K562 (cell line): Measurements from ENCODE around the gene CDC14A. TPM values are rescaled to one million over a fixed set of nuclear protein-coding genes. Genes with fewer than 3 reads are reported as not detected.
A peak's percentile ranks its signal among the peaks of the same experiment; 100 is the strongest.

ENCODE experiments used
- ATAC-seq: fragments of 200-7000 bp; cut with Tn5 transposase; 3 replicates; pipeline ENCODE4 v1.9.1; 2020; ENCODE audit warnings: moderate library complexity
- BruUV-seq: library from RNA; stranded (reverse); fragments of 400-500 nt; replicated peaks from 2 replicates; lab custom pipeline; 2021; lab: Mats Ljungman, UMichigan
- CTCF ChIA-PET: fragments of 300-600 bp; formaldehyde crosslinking; extraction: SDS; loops from one replicate; lab custom pipeline; 2021; ENCODE audit warnings: low intra/inter-chr PET ratio; lab: Yijun Ruan, JAX
- POLR2A ChIA-PET: fragments of 300-600, 350-650 bp; sonication (Branson Sonifier 250); formaldehyde crosslinking; extraction: SDS; loops from one replicate; lab custom pipeline; 2021; ENCODE audit warnings: antibody characterized with exemption, inconsistent platforms; lab: Yijun Ruan, JAX
- DNase-seq, 4 experiments: peaks; one replicate each; pipeline versions ENCODE4 v3.0.0 to v3.0.0-alpha.2; 2011 to 2018; ENCODE audit warnings: low spot score in 3 of 4, mixed read lengths in 3 of 4; ENCODE audit errors: extremely low read depth in 1 of 4
- FAIRE-seq: peaks from 2 replicates; lab custom pipeline; 2011; peaks lifted over from hg19 to GRCh38; lab: Jason Lieb, UNC
- H2AFZ ChIP-seq: 2 replicates; pipeline ENCODE4 v1.6.0; 2011; ENCODE audit warnings: low read depth, low read length, control low read depth, inconsistent platforms
- H3K27ac ChIP-seq: fragments of 200-600 bp; 3 replicates; pipeline ENCODE4 v1.8.0; 2011; ENCODE audit warnings: low read depth, mild to moderate bottlenecking, control low read depth, inconsistent platforms, low read length, moderate library complexity, mixed read lengths; ENCODE audit errors: extremely low read depth
- H3K27me3 ChIP-seq, 2 experiments: fragments of 300-600 bp in 1 of 2; 2 replicates in 1 of 2; 3 replicates in 1 of 2; pipeline versions ENCODE4 v1.6.0 to v1.8.0; 2011; ENCODE audit warnings: inconsistent platforms in 2 of 2, low read length in 2 of 2, mild to moderate bottlenecking in 1 of 2, mixed read lengths in 1 of 2, moderate library complexity in 1 of 2; ENCODE audit not compliant: control insufficient read depth in 2 of 2, insufficient read depth in 2 of 2
- H3K36me3 ChIP-seq: fragments of 300-600 bp; 3 replicates; pipeline ENCODE4 v1.8.0; 2011; ENCODE audit warnings: mild to moderate bottlenecking, low read length, inconsistent platforms; ENCODE audit not compliant: control insufficient read depth, insufficient read depth
- H3K4me1 ChIP-seq, 2 experiments: fragments of 200-600 bp in 1 of 2; replicated peaks in 1 of 2; 2 replicates in 1 of 2; 3 replicates in 1 of 2; pipeline versions ENCODE4 v1.5.1 to v1.8.0; 2011; ENCODE audit warnings: inconsistent platforms in 2 of 2, low read length in 2 of 2, mild to moderate bottlenecking in 1 of 2, mixed read lengths in 1 of 2, moderate library complexity in 1 of 2; ENCODE audit not compliant: control insufficient read depth in 2 of 2, insufficient read depth in 2 of 2
- H3K4me2 ChIP-seq: 2 replicates; pipeline ENCODE4 v1.6.1; 2011; ENCODE audit warnings: low read length, control low read depth, inconsistent platforms, mixed read lengths; ENCODE audit not compliant: insufficient read depth
- H3K4me3 ChIP-seq: fragments of 200-600 bp; sonication (generic), shearing (Covaris generic); 2 replicates; pipeline ENCODE4 v1.5.1; 2016; ENCODE audit warnings: control low read depth, inconsistent platforms
- H3K79me2 ChIP-seq: fragments of 200-600 bp; 3 replicates; pipeline ENCODE4 v1.8.0; 2011; ENCODE audit warnings: low read length, inconsistent platforms; ENCODE audit not compliant: control insufficient read depth, insufficient read depth
- H3K9ac ChIP-seq, 2 experiments: 2 replicates each; pipeline versions ENCODE4 v1.6.0 to v1.6.1; 2011; ENCODE audit warnings: low read depth in 2 of 2, low read length in 2 of 2, control low read depth in 1 of 2, inconsistent platforms in 1 of 2, mild to moderate bottlenecking in 1 of 2, mixed read lengths in 1 of 2; ENCODE audit not compliant: insufficient read depth in 1 of 2
- H3K9me1 ChIP-seq: one replicate; pipeline ENCODE4 v1.6.0; 2011; ENCODE audit warnings: inconsistent platforms, mild to moderate bottlenecking, low read length, moderate library complexity; ENCODE audit not compliant: control insufficient read depth, insufficient read depth
- H3K9me3 ChIP-seq: replicated peaks from 2 replicates; pipeline ENCODE4 v1.5.1; 2011; ENCODE audit warnings: low read depth, low read length, inconsistent platforms; ENCODE audit not compliant: control insufficient read depth, insufficient read depth
- H4K20me1 ChIP-seq: replicated peaks from 2 replicates; pipeline ENCODE4 v1.6.1; 2011; ENCODE audit warnings: low read length, inconsistent platforms, mixed read lengths; ENCODE audit not compliant: control insufficient read depth, insufficient read depth
- BCOR ChIP-seq: fragments of 450-650 bp; IDR thresholded peaks from 2 replicates; pipeline ENCODE4 v1.6.1; 2016
- C11orf30 ChIP-seq: fragments of 450-650 bp; IDR thresholded peaks from 2 replicates; pipeline ENCODE4 v1.6.1; 2016; ENCODE audit warnings: low read depth, mild to moderate bottlenecking
- RBFOX2 ChIP-seq: fragments of 200-400 bp; formaldehyde crosslinking; IDR thresholded peaks from 2 replicates; pipeline ENCODE4 v1.6.1; 2017; ENCODE audit warnings: low read depth, mild to moderate bottlenecking, low read length, moderate library complexity
- RFX1 ChIP-seq: fragments of 450-650 bp; IDR thresholded peaks from 2 replicates; pipeline ENCODE4 v1.6.1; 2016; ENCODE audit warnings: mild to moderate bottlenecking, moderate library complexity
- ZBTB17 ChIP-seq: fragments of 450-650 bp; formaldehyde crosslinking; IDR thresholded peaks from 2 replicates; pipeline ENCODE4 v1.4.0; 2020; ENCODE audit warnings: mild to moderate bottlenecking
- ZNF316 ChIP-seq: fragments of 450-650 bp; IDR thresholded peaks from 2 replicates; pipeline ENCODE4 v1.6.1; 2016
- WGBS: fragments of 100-300 bp; shearing (Covaris generic); methylation state at CpG from one replicate; pipeline ENCODE4 v1.1.6; 2016; ENCODE audit warnings: low coverage, mixed read lengths; ENCODE audit not compliant: insufficient coverage; ENCODE audit errors: missing lambda C conversion rate; 5-methylcytosine and 5-hydroxymethylcytosine counted together
- in situ Hi-C: fragments of 300-500 bp; cut with MboI; formaldehyde crosslinking; loops from 4 replicates; pipeline ENCODE4 v1.15.0; 2018; ENCODE audit warnings: inconsistent platforms, mixed read lengths
- intact Hi-C: fragments of 100-400 bp; cut with micrococcal nuclease; formaldehyde crosslinking; loops from 2 replicates; pipeline ENCODE4 v1.14.2; 2022
- polyA plus RNA-seq, 8 experiments: library from polyadenylated mRNA; depleted of rRNA in 4 of 8; stranded (reverse) in 5 of 8; unstranded in 3 of 8; fragments of >200 nt; fragmentation: Nextera tagmentation in 2 of 8; fragmentation: Illumina TruSeq in 1 of 8; extraction: Ambion mirVana in 2 of 8; extraction: Trizol in 1 of 8; gene quantifications; 2 replicates each; pipeline versions ENCODE4 v1.2.1 to v1.2.3, GENCODE V29; 2011 to 2014; ENCODE audit warnings: inconsistent platforms in 1 of 8, missing spikeins in 1 of 8
- total RNA-seq, 7 experiments: library from RNA; depleted of rRNA in 6 of 7; stranded (reverse); fragments of >200 nt in 6 of 7; fragmentation: Illumina TruSeq in 2 of 7; extraction: Trizol in 2 of 7; gene quantifications; 2 replicates each; pipeline versions ENCODE4 v1.2.1 to v1.2.3, GENCODE V29; 2011 to 2021; ENCODE audit warnings: low replicate concordance in 1 of 7
- TF ChIP-seq, protein P1 (sequence below): fragments of 450-650 bp; IDR thresholded peaks from 2 replicates; pipeline ENCODE4 v1.6.1; 2017; ENCODE audit warnings: mild to moderate bottlenecking, moderate library complexity

CDC14A gene
- total and polyA plus RNA-seq, 9 of the 15 experiments (the other 6 are each of a cell fraction or from before 2014, with no cell fraction given): 17.0 to 74.3 (median 33.4) TPM

DNA sequence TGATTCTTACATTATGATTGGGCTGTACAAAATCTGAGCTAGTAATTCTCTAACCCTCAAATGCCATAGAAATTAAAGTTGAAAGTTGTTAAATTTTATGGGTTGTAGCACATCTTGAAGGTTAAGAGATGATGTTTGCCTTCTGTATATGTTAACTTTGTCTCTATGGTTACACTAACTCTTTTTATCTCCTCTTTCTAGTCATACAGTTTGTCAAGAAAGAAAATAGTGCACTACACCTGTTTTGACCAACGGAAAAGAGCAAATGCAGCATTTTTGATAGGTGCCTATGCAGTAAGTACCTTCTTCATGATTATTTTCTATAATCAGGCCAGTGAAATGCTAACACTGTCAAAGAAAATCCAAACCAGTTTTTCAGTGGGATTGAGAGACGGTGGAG is 38.2 kb downstream of the CDC14A start:
- TF ChIP-seq RBFOX2 (no peak), RFX1 (0 out of 2 replicates have a peak, but pooled peaks have one; percentile 13), C11orf30 (peak; percentile 26; the same call in 1 of the 2 replicates), ZBTB17 (CRISPR knock-in tag) (no peak), BCOR (no peak), ZNF316 (peak; percentile 37; the same call in 1 of the 2 replicates)
- TF ChIP-seq, protein P1, sequence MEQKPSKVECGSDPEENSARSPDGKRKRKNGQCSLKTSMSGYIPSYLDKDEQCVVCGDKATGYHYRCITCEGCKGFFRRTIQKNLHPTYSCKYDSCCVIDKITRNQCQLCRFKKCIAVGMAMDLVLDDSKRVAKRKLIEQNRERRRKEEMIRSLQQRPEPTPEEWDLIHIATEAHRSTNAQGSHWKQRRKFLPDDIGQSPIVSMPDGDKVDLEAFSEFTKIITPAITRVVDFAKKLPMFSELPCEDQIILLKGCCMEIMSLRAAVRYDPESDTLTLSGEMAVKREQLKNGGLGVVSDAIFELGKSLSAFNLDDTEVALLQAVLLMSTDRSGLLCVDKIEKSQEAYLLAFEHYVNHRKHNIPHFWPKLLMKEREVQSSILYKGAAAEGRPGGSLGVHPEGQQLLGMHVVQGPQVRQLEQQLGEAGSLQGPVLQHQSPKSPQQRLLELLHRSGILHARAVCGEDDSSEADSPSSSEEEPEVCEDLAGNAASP: no peak
- TF ChIP-seq, all 486 proteins: peak for 3
- BruUV-seq: no TSS peak
- Histone ChIP-seq H3K4me2 (no peak overlapping the region), H3K4me1 (peaks cover 8% of the 10 kb centered on the region in 2 experiments; a peak in 4 of 5 replicates), H3K27ac (no peak overlapping the region), H2AFZ (no peak overlapping the region), H3K9me3 (no peaks in the 10 kb centered on the region), H3K79me2 (peaks cover 67% of the 10 kb centered on the region), H3K36me3 (peaks cover 56% of the 10 kb centered on the region), H4K20me1 (no peaks in the 10 kb centered on the region), H3K27me3 (no peaks in the 10 kb centered on the region), H3K9me1 (peaks cover 3% of the 10 kb centered on the region), H3K4me3 (no peak overlapping the region), H3K9ac (no peak overlapping the region)
- POLR2A ChIA-PET: interaction anchor here (1.8 to 2.8 kb wide), 2 partner anchors 10 to 28 kb away, joined by 5 to 9 read pairs; no protein-coding TSS in a partner anchor
- FAIRE-seq: no peak
- in situ Hi-C loops: no loop called here
- CTCF ChIA-PET: no interaction called here
- WGBS: 89% methylated on average over 2 of the region's 2 CpGs
- no peak for DNase-seq
- no peak for ATAC-seq
- intact Hi-C loops: no loop called here
